Suprapubic skin (tissue), 4 donors: ENCODE data around the gene RAB44. TPM values are rescaled to one million over a fixed set of nuclear protein-coding genes. Genes with fewer than 3 reads are reported as not detected.

Source experiments
- DNase-seq, 2 donors: peaks; one replicate each; pipeline ENCODE4 v3.0.0-alpha.2; 2019; ENCODE audit warnings: low spot score in 2 of 2
- H3K27ac ChIP-seq: fragments of 200-600 bp; sonication (generic); one replicate; pipeline ENCODE4 v1.5.1; 2019
- H3K27me3 ChIP-seq: fragments of 200-600 bp; sonication (generic); one replicate; pipeline ENCODE4 v1.5.1; 2019
- H3K36me3 ChIP-seq: fragments of 200-600 bp; sonication (generic); one replicate; pipeline ENCODE4 v1.5.1; 2019
- H3K4me1 ChIP-seq: fragments of 200-600 bp; sonication (generic); one replicate; pipeline ENCODE4 v1.5.1; 2019
- H3K4me3 ChIP-seq: fragments of 200-600 bp; sonication (generic); one replicate; pipeline ENCODE4 v1.5.1; 2019; ENCODE audit warnings: mild to moderate bottlenecking
- H3K9me3 ChIP-seq: fragments of 200-600 bp; sonication (generic); one replicate; pipeline ENCODE4 v1.5.1; 2019
- CTCF ChIP-seq, 2 donors: fragments of 200-600 bp in 1 of 2; fragments of 450-650 bp in 1 of 2; sonication (generic) in 1 of 2; IDR thresholded peaks; one replicate each; pipeline ENCODE4 v1.5.1; 2016 to 2019; ENCODE audit warnings: antibody characterized with exemption in 2 of 2, mild to moderate bottlenecking in 1 of 2, moderate library complexity in 1 of 2
- EP300 ChIP-seq: sonication (generic); formaldehyde crosslinking; IDR thresholded peaks from one replicate; pipeline ENCODE4 v1.6.1; 2017; ENCODE audit warnings: antibody characterized with exemption
- POLR2A ChIP-seq, 2 donors: fragments of 450-650 bp; IDR thresholded peaks; one replicate each; pipeline ENCODE4 v1.6.1; 2017; ENCODE audit warnings: antibody characterized with exemption in 2 of 2, mild to moderate bottlenecking in 2 of 2, moderate library complexity in 2 of 2
- POLR2AphosphoS5 ChIP-seq, 3 donors: sonication (generic); formaldehyde crosslinking; IDR thresholded peaks; one replicate each; pipeline ENCODE4 v1.6.1; 2017; ENCODE audit warnings: antibody characterized with exemption in 3 of 3
- WGBS: methylation state at CpG from one replicate; pipeline ENCODE4 v1.1.5; 2018; 5-methylcytosine and 5-hydroxymethylcytosine counted together
- total RNA-seq, 4 donors: library from RNA; depleted of rRNA; stranded (reverse); fragments of >200 nt; gene quantifications; one replicate each; pipeline ENCODE4 v1.1.0, GENCODE V29; 2016

Gene RAB44
- total RNA-seq, 4 donors from 2014 or later = 0.16 to 1.1 (median 0.17) TPM; not detected in 1

- TF ChIP-seq POLR2AphosphoS5 (IDR thresholded peaks at IDR 0.05) (no peak), POLR2A (IDR thresholded peaks at IDR 0.05) (no peak), CTCF (IDR thresholded peaks at IDR 0.05) (no peak), EP300 (no peak)
- H3K4me3 ChIP-seq = no peak overlapping the region
- no peaks in the 10 kb centered on the region for H3K36me3 ChIP-seq
- H3K4me1 ChIP-seq = peaks cover 15% of the 10 kb centered on the region
- no peak for DNase-seq
- H3K27ac ChIP-seq = no peak overlapping the region
- no peaks in the 10 kb centered on the region for H3K9me3 ChIP-seq
- no peaks in the 10 kb centered on the region for H3K27me3 ChIP-seq
- 91% methylated on average over 11 of the region's 11 CpGs for WGBS
Observed at GRCh38 chr6:36740818-36741179, 43.2 kb downstream of the RAB44 start.

DNA sequence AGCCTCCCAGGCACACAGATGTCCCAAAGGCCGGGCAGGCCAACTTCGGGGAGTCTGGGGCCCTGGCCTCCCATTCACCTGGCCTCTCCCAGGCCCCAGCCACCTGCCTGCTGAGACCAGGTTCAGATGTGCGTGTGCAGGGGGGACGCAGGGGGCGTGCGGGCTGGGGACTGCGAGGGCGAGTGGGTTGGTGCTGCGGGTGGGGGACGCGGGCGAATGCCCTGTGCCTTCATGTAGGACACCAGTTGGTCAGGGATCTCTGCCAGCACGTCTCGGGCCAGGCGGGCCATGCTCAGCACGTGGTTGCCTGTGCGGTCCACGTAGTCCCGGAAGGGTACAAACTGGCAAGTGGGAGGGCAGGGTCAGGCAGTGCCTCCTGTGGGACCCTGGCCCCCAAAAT lies 44.5 kb downstream of the RAB44 start:
- Histone ChIP-seq H3K4me3 (no peak overlapping the region), H3K36me3 (no peaks in the 10 kb centered on the region), H3K27ac (no peak overlapping the region), H3K27me3 (no peaks in the 10 kb centered on the region), H3K9me3 (no peaks in the 10 kb centered on the region), H3K4me1 (peaks cover 11% of the 10 kb centered on the region)
- 94% methylated on average over 19 of the region's 19 CpGs for WGBS
- TF ChIP-seq POLR2AphosphoS5 (IDR thresholded peaks at IDR 0.05) (no peak), POLR2A (IDR thresholded peaks at IDR 0.05) (no peak), EP300 (no peak), CTCF (IDR thresholded peaks at IDR 0.05) (no peak)
- no peak for DNase-seq

DNA sequence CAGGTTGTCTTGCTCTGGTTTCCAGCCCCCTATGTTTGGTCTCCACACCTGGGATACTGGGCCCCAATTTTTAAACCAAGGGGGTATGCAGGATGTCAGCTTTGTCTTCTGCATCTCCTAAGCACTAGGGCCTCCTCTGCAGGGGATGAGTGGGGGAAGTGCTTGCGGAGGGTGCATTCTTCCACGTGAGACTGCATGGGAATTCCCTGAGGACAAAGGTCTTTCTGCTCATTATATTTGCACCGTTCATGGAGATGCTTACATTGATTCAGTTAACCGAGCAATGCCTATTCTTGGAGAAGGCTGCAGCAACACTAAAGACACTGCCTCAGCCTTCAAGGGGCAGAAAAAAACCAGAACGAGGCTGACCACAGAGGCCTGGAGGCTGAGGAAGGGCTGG lies 45.4 kb downstream of the RAB44 start:
- H3K4me3 ChIP-seq = no peak overlapping the region
- WGBS = 85% methylated on average over 5 of the region's 5 CpGs
- no peaks in the 10 kb centered on the region for H3K9me3 ChIP-seq
- no peak for DNase-seq
- H3K4me1 ChIP-seq = peaks cover 11% of the 10 kb centered on the region
- no peaks in the 10 kb centered on the region for H3K36me3 ChIP-seq
- no peaks in the 10 kb centered on the region for H3K27me3 ChIP-seq
- H3K27ac ChIP-seq = no peak overlapping the region
- no peak for TF ChIP-seq CTCF (IDR thresholded peaks at IDR 0.05)
- TF ChIP-seq POLR2A (IDR thresholded peaks at IDR 0.05) = no peak
- no peak for TF ChIP-seq EP300
- no peak for TF ChIP-seq POLR2AphosphoS5 (IDR thresholded peaks at IDR 0.05)

DNA sequence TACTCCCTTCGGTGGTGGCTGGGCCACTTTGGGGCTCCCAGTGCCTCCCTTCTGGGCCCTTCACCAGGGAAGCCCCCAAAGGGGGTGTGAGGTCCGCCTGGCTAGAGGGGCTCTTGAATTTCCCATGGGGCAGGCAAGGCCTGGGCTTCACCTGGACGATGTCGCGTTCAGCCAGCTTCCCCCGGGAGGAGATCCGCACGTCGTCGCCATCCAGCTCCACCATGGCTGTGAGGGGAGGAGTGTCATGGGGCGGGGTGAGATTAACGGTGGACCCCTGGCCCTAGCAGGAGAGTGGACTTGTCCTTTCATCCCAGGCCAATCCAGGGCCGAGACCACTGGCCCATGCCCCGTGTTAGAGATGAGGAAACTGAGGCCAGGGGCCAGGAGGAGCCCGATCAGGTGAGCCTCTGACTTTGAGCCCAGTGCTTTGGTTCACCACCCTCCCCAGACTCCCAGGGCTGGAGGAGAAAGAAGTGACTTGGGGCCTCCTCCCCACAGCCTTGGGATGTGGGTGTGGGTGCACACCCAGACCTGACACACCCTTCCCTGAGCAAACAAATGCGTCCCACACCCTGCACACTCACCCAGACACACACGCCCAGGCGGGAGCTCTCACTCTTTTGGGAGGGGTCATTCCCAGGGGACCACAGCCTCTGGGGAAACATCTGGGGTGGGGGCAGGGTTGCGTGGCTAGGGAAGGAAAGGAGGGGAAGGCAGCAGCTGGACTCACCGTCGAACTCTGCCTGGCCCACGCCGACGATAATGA lies 46.1 kb downstream of the RAB44 start:
- no peaks in the 10 kb centered on the region for H3K36me3 ChIP-seq
- 71% methylated on average over 23 of the region's 24 CpGs for WGBS
- H3K4me3 ChIP-seq = no peak overlapping the region
- H3K27me3 ChIP-seq = no peaks in the 10 kb centered on the region
- H3K27ac ChIP-seq = no peak overlapping the region
- no peak for TF ChIP-seq POLR2AphosphoS5 (IDR thresholded peaks at IDR 0.05)
- TF ChIP-seq CTCF (IDR thresholded peaks at IDR 0.05) = no peak
- H3K9me3 ChIP-seq = no peaks in the 10 kb centered on the region
- H3K4me1 ChIP-seq = peaks cover 11% of the 10 kb centered on the region
- DNase-seq = peak in 1 of 2 donors; percentile 72

GRCh38 chr6:36744304-36744673 lies 46.7 kb downstream of the RAB44 start:
- TF ChIP-seq CTCF (IDR thresholded peaks at IDR 0.05) = no peak
- no peak for TF ChIP-seq POLR2A (IDR thresholded peaks at IDR 0.05)
- no peak for TF ChIP-seq POLR2AphosphoS5 (IDR thresholded peaks at IDR 0.05)
- TF ChIP-seq EP300 = no peak

More at GRCh38 chr6:36744304-36744673, 46.7 kb downstream of the RAB44 start:
- 77% methylated on average over 2 of the region's 2 CpGs for whole genome bisulfite sequencing
- no peak overlapping the region for H3K27ac ChIP-seq
- H3K4me3 ChIP-seq = no peak overlapping the region
- peaks cover 11% of the 10 kb centered on the region for H3K4me1 ChIP-seq
- no peaks in the 10 kb centered on the region for H3K36me3 ChIP-seq
- no peaks in the 10 kb centered on the region for H3K9me3 ChIP-seq
- H3K27me3 ChIP-seq = no peaks in the 10 kb centered on the region
- DNase-seq = no peak
